Right lobe of liver (tissue), 6 donors: ENCODE results near the gene C1QTNF6. TPM values are rescaled to one million over a fixed set of nuclear protein-coding genes. Genes with fewer than 3 reads are reported as not detected.
"Not testable (repeated sequence)": the region's sequence is repeated elsewhere in the genome, so short reads cannot be mapped to it uniquely, and the experiment has no call there.

ENCODE experiments used
- ATAC-seq, 4 donors: fragments of 200-7000 bp; cut with Tn5 transposase; one replicate each; pipeline ENCODE4 v1.9.1; 2020; ENCODE audit warnings: mild to moderate bottlenecking in 4 of 4, moderate library complexity in 4 of 4
- DNase-seq, 3 donors: peaks; one replicate each; pipeline ENCODE4 v3.0.0-alpha.2; 2020
- H3K27ac ChIP-seq, 3 donors: fragments of 200-600 bp; one replicate each; pipeline ENCODE4 v1.8.0; 2022
- H3K27me3 ChIP-seq, 2 donors: fragments of 200-600 bp; one replicate each; pipeline ENCODE4 v1.8.0; 2022
- H3K36me3 ChIP-seq, 4 donors: fragments of 200-600 bp; sonication (generic) in 1 of 4; one replicate each; pipeline versions ENCODE4 v1.5.1 to v1.8.0; 2017 to 2022; ENCODE audit warnings: control low read depth in 1 of 4
- H3K4me1 ChIP-seq, 4 donors: fragments of 200-600 bp; sonication (generic) in 1 of 4; one replicate each; pipeline versions ENCODE4 v1.5.1 to v1.8.0; 2017 to 2022; ENCODE audit warnings: control low read depth in 1 of 4
- H3K4me3 ChIP-seq, 3 donors: fragments of 200-600 bp; one replicate each; pipeline ENCODE4 v1.8.0; 2022
- H3K9me3 ChIP-seq, 4 donors: fragments of 200-600 bp; sonication (generic) in 1 of 4; one replicate each; pipeline versions ENCODE4 v1.5.1 to v1.8.0; 2017 to 2022; ENCODE audit warnings: control low read depth in 1 of 4
- POLR2A ChIP-seq: fragments of 450-650 bp; IDR thresholded peaks from one replicate; pipeline ENCODE4 v1.6.1; 2017; ENCODE audit warnings: antibody characterized with exemption, mild to moderate bottlenecking
- WGBS: methylation state at CpG from one replicate; pipeline ENCODE4 v1.1.6; 2018; ENCODE audit warnings: low coverage, low lambda C conversion rate; ENCODE audit not compliant: insufficient coverage; ENCODE audit errors: missing lambda C conversion rate; 5-methylcytosine and 5-hydroxymethylcytosine counted together
- intact Hi-C, 2 donors: fragments of 100-400 bp; cut with DNase I; formaldehyde crosslinking; loops; one replicate each; pipeline versions ENCODE4 v1.11.2 to v1.14.1; 2022
- total RNA-seq, 6 experiments: library from RNA; depleted of rRNA in 2 of 6; stranded (reverse); fragments of >200 nt in 2 of 6; fragmentation: NEBNext Ultra II Directional in 3 of 6; extraction: Animal tissue kit (Norgen Biotek cat#: 25700) in 3 of 6; gene quantifications; one replicate each; pipeline versions ENCODE4 v1.1.0 to v1.2.4, GENCODE V29; 2016 to 2023
- TF ChIP-seq, protein P1 (sequence below), 4 donors: fragments of 200-600 bp in 3 of 4; fragments of 450-650 bp in 1 of 4; IDR thresholded peaks; one replicate each; pipeline versions ENCODE4 v1.5.1 to v1.8.0; 2016 to 2022; ENCODE audit warnings: antibody characterized with exemption in 4 of 4, mild to moderate bottlenecking in 2 of 4
- donor health status: DM: no; HTN: yes; CAD: no.
- donor health status: DM: no; HTN: no; CAD: no.
- donor health status: DM: no; HTN: no; CAD: no.
- donor health status: DM: no; HTN: yes; CAD: no.
- donor health status: DM: no; HTN: yes; CAD: no.

Gene C1QTNF6
- total RNA-seq, 6 experiments from 2014 or later = 3.3 to 12.6 (median 6.3) TPM

DNA sequence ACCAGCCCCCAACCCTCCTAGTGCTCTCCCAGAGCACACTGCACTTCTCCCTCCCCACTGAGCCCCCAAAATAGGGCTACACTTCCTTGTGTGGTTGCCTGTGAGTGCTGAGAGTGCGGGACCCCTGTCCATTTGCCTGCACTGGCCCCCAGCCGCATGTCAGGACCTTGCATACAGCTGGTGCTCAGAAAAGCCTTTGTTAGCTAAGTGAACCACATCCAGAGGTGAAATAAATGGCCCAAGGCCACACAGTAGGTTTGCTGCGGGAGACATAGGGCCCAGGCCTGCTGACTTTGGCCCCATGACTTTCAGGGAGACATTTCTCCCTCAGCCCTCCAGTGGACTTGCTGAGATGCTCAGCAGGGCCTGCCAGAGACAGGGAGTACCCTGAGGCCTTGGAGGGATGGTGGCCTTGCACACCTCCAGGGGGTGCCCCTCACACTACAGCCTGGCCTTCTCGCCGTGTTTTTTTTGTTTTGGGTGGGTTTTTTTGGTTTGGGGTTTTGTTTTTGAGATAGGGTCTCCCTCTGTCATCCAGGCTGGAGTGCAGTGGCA, 14.0 kb upstream of the C1QTNF6 start:
- intact Hi-C loops = loop anchor here in 1 of 2 donors (5.0 to 10.0 kb wide), 2 partner anchors 40 to 137 kb away; no protein-coding TSS in a partner anchor
- peak in 1 of 3 donors; percentile 14 for DNase-seq
- Histone ChIP-seq H3K27ac (no peak overlapping the region), H3K4me1 (peaks cover 0 to 26% (median 13%) of the 10 kb centered on the region in 4 donors), H3K4me3 (no peak overlapping the region), H3K27me3 (no peaks in the 10 kb centered on the region), H3K36me3 (no peaks in the 10 kb centered on the region), H3K9me3 (no peaks in the 10 kb centered on the region)
- WGBS = 96% methylated on average over 4 of the region's 5 CpGs
- TF ChIP-seq POLR2A = no peak
- TF ChIP-seq, protein P1, sequence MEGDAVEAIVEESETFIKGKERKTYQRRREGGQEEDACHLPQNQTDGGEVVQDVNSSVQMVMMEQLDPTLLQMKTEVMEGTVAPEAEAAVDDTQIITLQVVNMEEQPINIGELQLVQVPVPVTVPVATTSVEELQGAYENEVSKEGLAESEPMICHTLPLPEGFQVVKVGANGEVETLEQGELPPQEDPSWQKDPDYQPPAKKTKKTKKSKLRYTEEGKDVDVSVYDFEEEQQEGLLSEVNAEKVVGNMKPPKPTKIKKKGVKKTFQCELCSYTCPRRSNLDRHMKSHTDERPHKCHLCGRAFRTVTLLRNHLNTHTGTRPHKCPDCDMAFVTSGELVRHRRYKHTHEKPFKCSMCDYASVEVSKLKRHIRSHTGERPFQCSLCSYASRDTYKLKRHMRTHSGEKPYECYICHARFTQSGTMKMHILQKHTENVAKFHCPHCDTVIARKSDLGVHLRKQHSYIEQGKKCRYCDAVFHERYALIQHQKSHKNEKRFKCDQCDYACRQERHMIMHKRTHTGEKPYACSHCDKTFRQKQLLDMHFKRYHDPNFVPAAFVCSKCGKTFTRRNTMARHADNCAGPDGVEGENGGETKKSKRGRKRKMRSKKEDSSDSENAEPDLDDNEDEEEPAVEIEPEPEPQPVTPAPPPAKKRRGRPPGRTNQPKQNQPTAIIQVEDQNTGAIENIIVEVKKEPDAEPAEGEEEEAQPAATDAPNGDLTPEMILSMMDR (IDR thresholded peaks at IDR 0.05) = no peak
- no peak for ATAC-seq

DNA sequence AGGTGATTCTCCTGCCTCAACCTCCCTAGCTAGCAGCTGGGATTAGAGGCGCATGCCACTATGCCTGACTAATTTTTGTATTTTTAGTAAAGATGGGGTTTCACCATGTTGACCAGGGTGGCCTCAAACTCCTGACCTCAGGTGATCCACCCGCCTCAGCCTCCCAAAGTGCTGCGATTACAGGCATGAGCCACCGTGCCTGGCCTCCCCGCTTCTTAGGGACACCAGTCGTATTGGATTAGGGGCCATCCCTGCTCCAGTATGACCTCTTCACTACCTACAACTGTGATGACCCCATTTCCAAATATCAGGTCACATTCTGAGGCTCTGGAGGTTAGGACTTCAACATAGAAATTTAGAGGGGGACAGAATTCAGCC, 13.4 kb upstream of the C1QTNF6 start:
- not testable (repeated sequence) for H3K4me3 ChIP-seq, ATAC-seq, H3K27me3 ChIP-seq, H3K36me3 ChIP-seq, H3K9me3 ChIP-seq, H3K27ac ChIP-seq
- intact Hi-C loops = loop anchor here in 1 of 2 donors (5.0 to 10.0 kb wide), 2 partner anchors 39 to 137 kb away; no protein-coding TSS in a partner anchor
- H3K4me1 ChIP-seq = peaks cover 0 to 32% (median 15%) of the 10 kb centered on the region in 4 donors
- peak in 1 of 3 donors; percentile 3 for DNase-seq
- 100% methylated on average over 3 of the region's 6 CpGs for WGBS

DNA sequence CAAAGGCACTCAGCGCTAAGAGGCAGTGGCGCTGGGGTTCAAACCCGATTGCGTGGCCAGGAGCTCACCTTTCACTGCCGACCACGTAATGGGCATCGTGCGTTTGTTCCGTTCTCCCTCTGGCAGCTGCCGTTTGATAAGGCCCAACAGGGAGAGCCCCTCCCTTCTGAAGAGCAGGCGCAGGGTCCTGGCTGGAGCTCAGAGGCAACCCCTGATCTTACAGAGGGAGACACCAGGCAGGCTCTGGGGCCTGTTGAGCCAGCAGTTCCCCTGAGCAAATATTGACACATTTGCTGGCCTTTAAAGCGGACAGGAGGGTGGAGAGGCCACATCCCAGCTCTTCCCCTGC, 11.7 kb upstream of the C1QTNF6 start:
- peaks cover 0 to 47% (median 27%) of the 10 kb centered on the region in 4 donors for H3K4me1 ChIP-seq
- no peaks in the 10 kb centered on the region for H3K36me3 ChIP-seq
- no CpG with 5 or more reads among the region's 12 CpGs for WGBS
- no peaks in the 10 kb centered on the region for H3K9me3 ChIP-seq
- peak overlapping the region; percentile 80 to 96 (median 85) for H3K27ac ChIP-seq
- TF ChIP-seq POLR2A = no peak
- TF ChIP-seq, protein P1 (IDR thresholded peaks at IDR 0.05) = peak in 1 of 4 donors; percentile 25
- intact Hi-C loops = loop anchor here in 1 of 2 donors (5.0 to 10.0 kb wide), 2 partner anchors 37 to 135 kb away; no protein-coding TSS in a partner anchor
- no peaks in the 10 kb centered on the region for H3K27me3 ChIP-seq
- ATAC-seq = peak; percentile 19 to 57 (median 38)
- peak overlapping the region; percentile 16 to 76 (median 63) for H3K4me3 ChIP-seq
- DNase-seq = peak; percentile 55 to 77 (median 76)

GRCh38 chr22:37199103-37199759, 11.2 kb upstream of the C1QTNF6 start:
- TF ChIP-seq, protein P1 (IDR thresholded peaks at IDR 0.05) = peak; percentile 96 to 99 (median 98)
- peak; percentile 99 for TF ChIP-seq POLR2A
- H3K27ac ChIP-seq = peak overlapping the region; percentile 80 to 96 (median 85)
- H3K36me3 ChIP-seq = no peaks in the 10 kb centered on the region
- intact Hi-C loops = no loop called here
- H3K27me3 ChIP-seq = no peaks in the 10 kb centered on the region
- ATAC-seq (peak; percentile 74 to 88 (median 86)), DNase-seq (peak; percentile 96 to 97 (median 97))
- peak overlapping the region; percentile 44 to 76 (median 63) for H3K4me3 ChIP-seq
- H3K4me1 ChIP-seq = peaks cover 0 to 52% (median 28%) of the 10 kb centered on the region in 4 donors
- WGBS = 0% methylated on average over 3 of the region's 58 CpGs
- H3K9me3 ChIP-seq = no peaks in the 10 kb centered on the region
